Stimulated activated CD4-positive, alpha-beta T cell treated with anti-CD3 and anti-CD28 coated beads, Interleukin-4, amount 100 ng/mL, for 4 hours (primary cell): ENCODE measurements around the gene CES2.
"Not testable (repeated sequence)": the region's sequence is repeated elsewhere in the genome, so short reads cannot be mapped to it uniquely, and the experiment has no call there.

Experiments
- DNase-seq, 2 experiments: peaks; one replicate each; pipeline ENCODE4 v3.0.0-alpha.2; 2020

Gene CES2

DNA sequence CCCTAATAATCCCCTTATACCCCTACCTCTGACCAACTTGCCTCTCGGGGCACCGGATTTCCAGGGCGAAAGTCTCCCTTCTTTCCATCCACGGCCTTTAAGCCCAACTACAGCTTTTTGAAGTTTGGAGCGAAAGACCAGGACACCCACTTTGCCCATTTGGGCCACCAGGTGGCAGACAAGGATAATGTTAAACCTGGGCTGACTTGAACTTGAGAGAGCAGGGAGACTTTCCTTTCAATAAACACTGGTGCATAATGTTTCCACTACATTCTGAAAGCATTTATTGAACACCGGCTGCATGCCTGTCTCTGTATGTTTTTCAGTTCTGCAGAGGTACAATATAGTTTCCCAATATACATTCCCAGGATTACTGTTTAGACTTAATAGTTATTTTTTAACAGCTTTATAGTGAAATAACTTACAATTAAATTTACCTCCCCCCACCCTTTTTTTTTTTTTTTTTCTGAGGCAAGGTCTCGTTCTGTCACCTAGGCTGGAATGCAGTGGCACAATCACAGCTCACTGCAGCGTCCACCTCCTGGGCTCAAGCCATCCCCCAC lies 18.9 kb downstream of the CES2 start:
- peak; percentile 71 to 72 for DNase-seq

GRCh38 chr16:66955363-66956153 lies 20.2 kb downstream of the CES2 start:
- not testable (repeated sequence) for DNase-seq

DNA sequence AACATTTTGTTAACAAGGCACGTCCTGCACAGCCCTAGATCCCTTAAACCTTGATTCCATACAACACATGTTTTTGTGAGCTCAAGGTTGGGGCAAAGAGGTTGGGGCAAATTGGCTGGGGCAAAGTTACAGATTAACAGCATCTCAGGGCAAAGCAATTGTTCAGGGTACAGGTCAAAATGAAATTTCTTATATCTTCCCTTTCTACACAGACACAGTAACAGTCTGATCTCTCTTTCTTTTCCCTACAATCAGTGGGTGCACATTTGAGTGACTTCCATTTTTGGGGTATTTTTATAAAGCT lies 20.8 kb downstream of the CES2 start:
- DNase-seq: not testable (repeated sequence)

DNA sequence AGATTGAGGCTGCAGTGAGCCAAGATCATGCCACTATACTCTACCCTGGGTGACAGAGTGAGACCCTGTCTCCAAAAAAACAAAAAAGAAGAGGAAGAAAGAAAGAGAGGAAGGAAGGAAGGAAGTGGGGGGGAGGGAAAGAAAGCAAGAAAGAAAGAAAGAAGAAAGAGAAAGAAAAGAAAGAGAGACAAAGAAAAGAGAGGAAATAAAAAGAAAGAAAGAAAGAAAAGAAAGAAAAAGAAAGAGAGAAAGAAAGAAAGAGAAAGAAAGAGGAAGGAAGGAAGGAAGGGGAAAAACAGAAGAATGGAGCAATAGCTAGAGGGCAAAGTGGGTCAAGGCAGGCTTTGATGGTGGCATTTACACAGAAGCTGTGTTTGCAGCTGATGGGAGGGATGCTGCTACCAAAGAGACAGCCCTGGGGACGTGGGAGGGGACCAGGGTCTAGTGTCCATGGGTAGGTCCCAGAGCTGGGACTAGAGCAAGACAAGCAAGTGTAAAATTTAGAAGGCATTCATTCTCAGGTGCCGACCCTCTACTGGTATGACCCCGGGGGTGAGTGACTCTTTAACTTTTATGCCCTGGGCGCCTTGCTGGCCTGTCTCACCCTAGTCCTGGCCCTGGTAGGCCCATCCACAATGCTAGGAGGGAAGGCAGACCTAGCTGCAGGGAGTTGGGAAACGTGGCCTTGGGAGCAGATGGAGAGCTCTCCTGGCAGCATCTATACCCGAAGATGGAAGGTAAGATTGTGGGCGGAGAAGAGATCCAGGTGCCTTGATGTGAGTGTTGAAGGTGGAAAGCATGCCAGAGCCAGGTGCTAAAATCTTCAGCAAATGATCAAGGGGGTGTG lies 23.8 kb downstream of the CES2 start:
- DNase-seq: no peak

- DNase-seq: no peak
Measured at GRCh38 chr16:66959704-66960161, 24.4 kb downstream of the CES2 start.

GRCh38 chr16:66960270-66960669 lies 25.0 kb downstream of the CES2 start:
- no peak for DNase-seq

GRCh38 chr16:66961065-66961744 lies 25.9 kb downstream of the CES2 start, which contains the start of gene CES3:
Gene CES3 (plus strand): TSS chr16:66961266. CDS start chr16:66961308, 42 bp downstream.
- peak; percentile 41 to 56 for DNase-seq

GRCh38 chr16:66961914-66962313 lies 26.6 kb downstream of the CES2 start:
- DNase-seq: no peak

DNA sequence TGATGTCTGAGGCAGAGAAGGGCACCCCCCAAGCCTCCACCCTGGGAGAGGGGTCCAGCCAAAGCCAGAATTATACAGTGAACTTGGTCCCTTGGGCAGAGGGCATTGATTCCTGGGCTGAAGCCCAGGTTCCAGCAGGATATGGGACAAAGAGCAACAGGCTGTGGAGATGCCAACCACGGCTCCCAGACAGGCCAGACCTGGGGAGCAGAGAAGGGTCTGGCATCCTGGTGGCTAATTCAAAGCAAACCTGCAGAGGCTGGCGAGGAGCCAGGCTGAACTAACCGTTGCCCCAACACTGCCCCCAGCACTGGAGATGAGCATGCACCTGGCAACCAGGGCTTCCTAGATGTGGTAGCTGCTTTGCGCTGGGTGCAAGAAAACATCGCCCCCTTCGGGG lies 28.7 kb downstream of the CES2 start:
- DNase-seq: no peak

GRCh38 chr16:66968847-66969246 lies 33.5 kb downstream of the CES2 start:
- no peak for DNase-seq

- no peak for DNase-seq
Measured at GRCh38 chr16:66970775-66971720, 35.7 kb downstream of the CES2 start.

DNA sequence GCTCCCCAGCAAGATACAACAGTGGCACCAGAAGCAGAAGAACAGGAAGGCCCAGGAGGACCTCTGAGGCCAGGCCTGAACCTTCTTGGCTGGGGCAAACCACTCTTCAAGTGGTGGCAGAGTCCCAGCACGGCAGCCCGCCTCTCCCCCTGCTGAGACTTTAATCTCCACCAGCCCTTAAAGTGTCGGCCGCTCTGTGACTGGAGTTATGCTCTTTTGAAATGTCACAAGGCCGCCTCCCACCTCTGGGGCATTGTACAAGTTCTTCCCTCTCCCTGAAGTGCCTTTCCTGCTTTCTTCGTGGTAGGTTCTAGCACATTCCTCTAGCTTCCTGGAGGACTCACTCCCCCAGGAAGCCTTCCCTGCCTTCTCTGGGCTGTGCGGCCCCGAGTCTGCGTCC lies 37.7 kb downstream of the CES2 start:
- DNase-seq: no peak

DNA sequence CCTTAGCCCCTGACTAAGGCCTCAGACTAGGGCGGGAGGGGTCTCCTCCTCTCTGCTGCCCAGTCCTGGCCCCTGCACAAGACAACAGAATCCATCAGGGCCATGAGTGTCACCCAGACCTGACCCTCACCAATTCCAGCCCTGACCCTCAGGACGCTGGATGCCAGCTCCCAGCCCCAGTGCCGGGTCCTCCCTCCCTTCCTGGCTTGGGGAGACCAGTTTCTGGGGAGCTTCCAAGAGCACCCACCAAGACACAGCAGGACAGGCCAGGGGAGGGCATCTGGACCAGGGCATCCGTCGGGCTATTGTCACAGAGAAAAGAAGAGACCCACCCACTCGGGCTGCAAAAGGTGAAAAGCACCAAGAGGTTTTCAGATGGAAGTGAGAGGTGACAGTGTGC lies 38.4 kb downstream of the CES2 start:
- no peak for DNase-seq

- not testable (repeated sequence) for DNase-seq
Measured at GRCh38 chr16:66974156-66974931, 39.0 kb downstream of the CES2 start.

- DNase-seq: peak; percentile 29 to 57
Measured at GRCh38 chr16:66974932-66975246, 39.6 kb downstream of the CES2 start.

DNA sequence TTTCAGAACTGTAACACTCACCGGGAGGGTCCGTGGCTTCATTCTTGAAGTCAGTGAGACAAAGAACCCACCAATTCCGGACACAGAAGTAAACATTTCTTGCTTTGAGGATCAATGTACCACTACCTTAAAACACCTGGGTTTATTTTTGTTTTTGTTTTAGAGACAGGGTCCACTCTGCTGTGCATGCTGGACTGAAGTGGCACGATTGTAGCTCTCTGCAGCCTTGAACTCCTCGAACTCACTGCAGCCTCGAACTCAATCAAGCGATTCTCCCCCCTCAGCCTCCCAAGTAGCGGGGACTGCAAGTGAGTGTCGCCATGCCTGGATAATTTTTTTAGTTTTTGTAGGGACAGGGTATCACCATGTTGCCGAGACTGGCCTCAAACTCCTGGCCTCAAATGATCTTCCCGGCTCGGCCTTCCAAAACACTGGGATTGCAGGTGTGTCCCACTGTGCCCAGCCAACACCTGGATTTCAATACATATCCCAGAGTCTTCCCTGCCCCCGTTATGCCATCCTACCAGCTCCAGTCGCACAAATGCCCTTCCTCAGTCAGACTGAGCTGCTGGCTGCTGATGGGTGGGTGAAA lies 40.1 kb downstream of the CES2 start:
- DNase-seq: no peak

DNA sequence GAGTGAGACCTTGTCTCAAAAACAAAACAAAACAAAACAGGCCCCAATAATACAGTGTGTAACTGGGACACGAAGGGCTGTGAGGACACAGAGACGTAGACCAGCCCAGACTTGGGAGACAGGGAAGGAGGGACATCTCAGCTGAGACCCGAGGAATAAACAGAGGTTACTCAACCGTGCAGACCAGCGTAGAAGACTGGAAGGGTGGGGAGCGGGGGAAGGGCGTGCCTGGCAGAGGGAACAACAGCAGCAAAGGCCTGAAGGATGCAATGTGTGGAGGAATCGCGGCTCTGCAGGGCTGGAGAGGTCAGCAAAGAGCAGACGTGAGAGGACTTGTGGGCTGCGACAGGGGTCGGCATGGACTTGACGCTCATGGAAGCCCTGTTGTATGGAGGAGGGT lies 41.4 kb downstream of the CES2 start:
- DNase-seq: no peak

- peak; percentile 84 to 92 for DNase-seq
Measured at GRCh38 chr16:66977341-66978113, 42.2 kb downstream of the CES2 start.

DNA sequence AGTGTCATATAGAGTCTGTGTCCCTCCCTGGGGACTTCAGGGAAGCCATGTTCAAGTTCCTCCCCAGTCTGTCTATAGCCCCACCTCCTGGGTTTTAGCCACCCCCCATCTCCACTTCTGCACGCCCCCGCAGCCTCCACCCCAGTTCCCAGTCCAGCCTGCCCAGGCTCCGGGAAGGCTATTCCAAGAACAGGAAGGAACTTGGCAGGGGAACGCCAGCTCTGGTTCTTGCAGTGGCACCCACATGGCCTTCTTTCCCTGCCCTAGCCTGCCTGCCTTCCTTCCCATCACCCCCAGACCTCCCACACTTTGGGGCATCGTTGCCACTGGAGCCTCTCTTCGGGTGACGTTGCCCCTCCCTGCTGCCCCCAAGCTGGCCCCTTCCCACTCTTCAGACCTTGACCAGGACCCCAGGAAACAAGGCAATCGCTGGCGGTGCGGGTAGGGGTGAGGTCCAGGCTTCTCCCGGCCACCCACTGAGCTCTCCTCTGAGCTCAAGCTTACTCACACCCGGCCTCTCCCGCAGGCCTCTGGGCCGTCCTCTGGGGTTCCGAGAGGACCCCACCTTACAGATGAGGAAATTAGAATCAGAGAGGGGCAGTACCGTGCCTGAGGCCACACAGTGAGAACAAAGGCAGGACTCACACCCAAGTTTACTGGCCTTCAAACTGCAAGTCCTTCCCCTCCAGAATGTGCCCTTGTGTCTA lies 43.8 kb downstream of the CES2 start:
- DNase-seq: no peak
